Ishikawa (cell line): ENCODE data around the gene COMMD3.
A peak's percentile ranks its signal among the peaks of the same experiment; 100 is the strongest.

Source experiments
- CEBPB ChIP-seq: IDR thresholded peaks from 2 replicates; pipeline ENCODE4 v1.6.1; 2012
- CREB1 ChIP-seq: IDR thresholded peaks from 2 replicates; pipeline ENCODE4 v1.6.1; 2012; ENCODE audit warnings: low read depth
- EGR1 ChIP-seq: IDR thresholded peaks from 2 replicates; pipeline ENCODE4 v1.6.1; 2012
- EP300 ChIP-seq: IDR thresholded peaks from 2 replicates; pipeline ENCODE4 v1.6.1; 2012; ENCODE audit warnings: borderline replicate concordance
- FOXM1 ChIP-seq: IDR thresholded peaks from 2 replicates; pipeline ENCODE4 v1.6.1; 2012; ENCODE audit warnings: low read depth, borderline replicate concordance
- NFIC ChIP-seq: IDR thresholded peaks from 2 replicates; pipeline ENCODE4 v1.6.1; 2012
- RAD21 ChIP-seq: IDR thresholded peaks from 2 replicates; pipeline ENCODE4 v1.6.1; 2012; ENCODE audit warnings: low read depth
- REST ChIP-seq: IDR thresholded peaks from 2 replicates; pipeline ENCODE4 v1.6.1; 2012; ENCODE audit warnings: low read depth, mild to moderate bottlenecking
- TAF1 ChIP-seq: IDR thresholded peaks from 2 replicates; pipeline ENCODE4 v1.6.1; 2012; ENCODE audit warnings: low read depth, mild to moderate bottlenecking
- TCF12 ChIP-seq: IDR thresholded peaks from 2 replicates; pipeline ENCODE4 v1.6.1; 2012; ENCODE audit warnings: low read depth
- TEAD4 ChIP-seq: IDR thresholded peaks from 2 replicates; pipeline ENCODE4 v1.6.1; 2012
- YY1 ChIP-seq: IDR thresholded peaks from 2 replicates; pipeline ENCODE4 v1.6.1; 2012; ENCODE audit warnings: low read depth
- ZBTB7A ChIP-seq: IDR thresholded peaks from 2 replicates; pipeline ENCODE4 v1.6.1; 2012; ENCODE audit warnings: low read depth
- TF ChIP-seq, protein P1 (sequence below): IDR thresholded peaks from 2 replicates; pipeline ENCODE4 v1.6.1; 2012
- TF ChIP-seq, protein P2 (sequence below): IDR thresholded peaks from 2 replicates; pipeline ENCODE4 v1.6.1; 2012

The COMMD3 gene

DNA sequence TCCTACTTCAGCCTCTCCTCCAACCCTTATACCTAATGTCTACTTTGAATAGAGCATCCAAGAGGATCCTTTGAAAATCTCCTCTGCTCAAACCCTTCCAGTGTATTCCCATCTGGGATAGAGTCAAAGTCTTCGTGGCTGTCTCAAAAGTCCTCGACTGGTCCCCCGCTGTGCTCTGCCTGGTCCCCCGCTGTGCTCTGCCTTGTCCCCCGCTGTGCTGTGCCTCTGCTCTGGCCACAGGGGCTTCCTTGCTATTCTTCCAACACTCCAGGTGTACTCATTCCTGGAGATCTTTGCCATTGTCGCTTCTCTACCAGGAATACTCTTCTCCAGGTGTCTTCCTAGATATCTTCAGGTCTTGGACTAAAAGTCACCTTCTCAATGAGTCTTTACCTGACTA, 36.1 kb upstream of the COMMD3 start:
- TF ChIP-seq TCF12 (peak; percentile 51), EP300 (0 out of 2 replicates have a peak, but pooled peaks have one; percentile 22), TEAD4 (no peak)

DNA sequence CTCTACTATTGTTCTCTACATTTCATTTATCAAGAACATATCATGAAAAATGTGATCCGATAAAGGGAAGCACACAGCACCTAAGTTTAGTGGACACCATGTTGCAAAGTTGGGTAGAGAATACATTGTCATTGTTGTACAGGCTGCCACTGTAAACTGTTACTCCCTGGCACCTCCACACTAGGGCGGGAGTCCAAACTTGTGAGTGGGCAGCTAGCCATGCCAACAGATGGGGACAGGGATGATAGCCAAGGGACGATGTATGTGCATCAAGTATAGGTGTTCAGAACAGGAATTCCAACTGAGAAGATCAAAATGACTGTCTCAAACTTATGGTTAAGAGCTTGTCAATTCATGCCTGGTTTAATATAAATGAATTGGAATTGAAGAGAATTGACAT, 31.1 kb upstream of the COMMD3 start:
- TF ChIP-seq, protein P1, sequence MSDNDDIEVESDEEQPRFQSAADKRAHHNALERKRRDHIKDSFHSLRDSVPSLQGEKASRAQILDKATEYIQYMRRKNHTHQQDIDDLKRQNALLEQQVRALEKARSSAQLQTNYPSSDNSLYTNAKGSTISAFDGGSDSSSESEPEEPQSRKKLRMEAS = no peak
- TF ChIP-seq REST (no peak), RAD21 (no peak), EP300 (no peak), TAF1 (no peak), FOXM1 (no peak), YY1 (no peak), ZBTB7A (no peak), NFIC (no peak), TEAD4 (no peak), TCF12 (no peak), EGR1 (no peak)
- TF ChIP-seq, protein P2, sequence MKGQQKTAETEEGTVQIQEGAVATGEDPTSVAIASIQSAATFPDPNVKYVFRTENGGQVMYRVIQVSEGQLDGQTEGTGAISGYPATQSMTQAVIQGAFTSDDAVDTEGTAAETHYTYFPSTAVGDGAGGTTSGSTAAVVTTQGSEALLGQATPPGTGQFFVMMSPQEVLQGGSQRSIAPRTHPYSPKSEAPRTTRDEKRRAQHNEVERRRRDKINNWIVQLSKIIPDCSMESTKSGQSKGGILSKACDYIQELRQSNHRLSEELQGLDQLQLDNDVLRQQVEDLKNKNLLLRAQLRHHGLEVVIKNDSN = no peak

DNA sequence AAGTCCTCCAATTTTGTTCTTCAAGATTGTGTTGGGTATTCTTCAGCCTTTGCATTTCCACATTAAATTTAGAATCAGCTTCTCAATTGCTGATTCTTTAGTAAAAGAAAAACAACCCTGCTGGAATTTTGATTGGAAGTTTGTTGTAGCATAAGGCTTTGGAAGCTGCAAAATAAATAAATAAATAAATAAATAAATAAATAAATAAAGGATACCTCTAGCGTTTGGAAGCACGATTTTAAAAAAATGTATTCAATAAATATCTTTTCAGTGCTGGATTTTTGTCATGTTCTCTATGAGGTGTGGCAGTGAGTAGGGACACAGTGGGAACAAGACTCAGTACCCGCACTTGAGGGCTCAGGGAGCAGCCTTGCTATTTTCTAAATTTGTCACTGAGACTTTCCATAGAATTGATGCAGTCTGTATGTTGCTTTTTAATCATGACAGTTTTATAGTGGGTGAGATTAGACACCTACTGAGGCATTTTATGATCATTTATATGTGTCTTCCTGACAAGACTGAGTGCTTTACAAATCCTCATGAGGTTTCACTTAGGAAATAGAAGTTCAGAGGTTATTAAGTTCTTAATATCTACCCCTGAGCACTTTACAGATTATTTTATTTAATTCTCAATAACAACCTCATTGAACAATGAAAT, 22.3 kb upstream of the COMMD3 start:
- TF ChIP-seq CEBPB (no peak), EGR1 (no peak), NFIC (no peak), TEAD4 (no peak), FOXM1 (no peak), TAF1 (no peak), EP300 (no peak), TCF12 (no peak), REST (no peak), CREB1 (no peak), YY1 (no peak), RAD21 (no peak), ZBTB7A (no peak)
- TF ChIP-seq, protein P2 = no peak
- TF ChIP-seq, protein P1 = no peak

DNA sequence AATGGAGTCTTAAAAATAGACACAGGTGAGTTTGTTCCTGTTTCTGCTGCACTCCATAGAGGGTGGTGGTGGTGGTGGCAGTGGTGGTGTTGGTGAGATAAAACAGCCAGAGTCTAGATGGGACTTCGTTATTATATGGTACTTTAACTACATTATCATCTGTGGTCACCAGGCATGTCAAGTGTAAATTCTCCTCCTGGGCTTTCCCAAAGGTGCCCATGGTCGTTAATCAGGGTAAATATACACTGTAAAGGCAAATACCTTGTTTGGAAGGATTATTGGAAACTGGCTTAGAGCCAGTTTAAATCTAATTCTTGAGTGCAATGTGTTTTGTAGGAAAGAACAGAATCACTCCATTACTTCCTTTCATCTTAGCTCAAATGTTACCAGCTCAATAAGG, 21.5 kb upstream of the COMMD3 start:
- no peak for TF ChIP-seq EGR1
- TF ChIP-seq RAD21 = no peak
- TF ChIP-seq, protein P2 = no peak
- no peak for TF ChIP-seq CREB1
- no peak for TF ChIP-seq NFIC
- no peak for TF ChIP-seq ZBTB7A
- TF ChIP-seq, protein P1 = no peak
- no peak for TF ChIP-seq EP300
- TF ChIP-seq FOXM1 = no peak
- TF ChIP-seq CEBPB = no peak
- no peak for TF ChIP-seq TEAD4
- TF ChIP-seq TCF12 = no peak
- TF ChIP-seq YY1 = no peak
- no peak for TF ChIP-seq TAF1

- TF ChIP-seq TCF12 (no peak), FOXM1 (no peak), REST (no peak), CEBPB (no peak), EP300 (no peak)
- TF ChIP-seq, protein P1 = no peak
Measured at GRCh38 chr10:22301193-22301592, 15.0 kb upstream of the COMMD3 start.
